Suprapubic skin (tissue), 4 donors: Measurements from ENCODE around the gene PASK. TPM values are rescaled to one million over a fixed set of nuclear protein-coding genes. Genes with fewer than 3 reads are reported as not detected.

ENCODE experiments used
- DNase-seq, 2 donors: peaks; one replicate each; pipeline ENCODE4 v3.0.0-alpha.2; 2019; ENCODE audit warnings: low spot score in 2 of 2
- H3K27ac ChIP-seq: fragments of 200-600 bp; sonication (generic); one replicate; pipeline ENCODE4 v1.5.1; 2019
- H3K27me3 ChIP-seq: fragments of 200-600 bp; sonication (generic); one replicate; pipeline ENCODE4 v1.5.1; 2019
- H3K36me3 ChIP-seq: fragments of 200-600 bp; sonication (generic); one replicate; pipeline ENCODE4 v1.5.1; 2019
- H3K4me1 ChIP-seq: fragments of 200-600 bp; sonication (generic); one replicate; pipeline ENCODE4 v1.5.1; 2019
- H3K4me3 ChIP-seq: fragments of 200-600 bp; sonication (generic); one replicate; pipeline ENCODE4 v1.5.1; 2019; ENCODE audit warnings: mild to moderate bottlenecking
- H3K9me3 ChIP-seq: fragments of 200-600 bp; sonication (generic); one replicate; pipeline ENCODE4 v1.5.1; 2019
- CTCF ChIP-seq, 2 donors: fragments of 200-600 bp in 1 of 2; fragments of 450-650 bp in 1 of 2; sonication (generic) in 1 of 2; IDR thresholded peaks; one replicate each; pipeline ENCODE4 v1.5.1; 2016 to 2019; ENCODE audit warnings: antibody characterized with exemption in 2 of 2, mild to moderate bottlenecking in 1 of 2, moderate library complexity in 1 of 2
- EP300 ChIP-seq: sonication (generic); formaldehyde crosslinking; IDR thresholded peaks from one replicate; pipeline ENCODE4 v1.6.1; 2017; ENCODE audit warnings: antibody characterized with exemption
- POLR2A ChIP-seq, 2 donors: fragments of 450-650 bp; IDR thresholded peaks; one replicate each; pipeline ENCODE4 v1.6.1; 2017; ENCODE audit warnings: antibody characterized with exemption in 2 of 2, mild to moderate bottlenecking in 2 of 2, moderate library complexity in 2 of 2
- POLR2AphosphoS5 ChIP-seq, 3 donors: sonication (generic); formaldehyde crosslinking; IDR thresholded peaks; one replicate each; pipeline ENCODE4 v1.6.1; 2017; ENCODE audit warnings: antibody characterized with exemption in 3 of 3
- WGBS: methylation state at CpG from one replicate; pipeline ENCODE4 v1.1.5; 2018; 5-methylcytosine and 5-hydroxymethylcytosine counted together
- total RNA-seq, 4 donors: library from RNA; depleted of rRNA; stranded (reverse); fragments of >200 nt; gene quantifications; one replicate each; pipeline ENCODE4 v1.1.0, GENCODE V29; 2016

The PASK gene
- total RNA-seq, 4 donors from 2014 or later: 9.8 to 19.7 (median 14.6) TPM

GRCh38 chr2:241189093-241189855 lies 40.0 kb upstream of the PASK start:
- Histone ChIP-seq H3K36me3 (no peaks in the 10 kb centered on the region), H3K4me1 (no peaks in the 10 kb centered on the region), H3K4me3 (no peak overlapping the region), H3K27ac (no peak overlapping the region), H3K27me3 (peaks cover 17% of the 10 kb centered on the region), H3K9me3 (no peaks in the 10 kb centered on the region)
- DNase-seq: no peak
- no peak for TF ChIP-seq EP300
- no peak for TF ChIP-seq POLR2A (IDR thresholded peaks at IDR 0.05)
- no peak for TF ChIP-seq POLR2AphosphoS5 (IDR thresholded peaks at IDR 0.05)
- WGBS: 90% methylated on average over 9 of the region's 32 CpGs

- H3K9me3 ChIP-seq: no peaks in the 10 kb centered on the region
- TF ChIP-seq POLR2AphosphoS5 (IDR thresholded peaks at IDR 0.05): no peak
- no peak for TF ChIP-seq EP300
- no peak for TF ChIP-seq POLR2A (IDR thresholded peaks at IDR 0.05)
- no peak for TF ChIP-seq CTCF (IDR thresholded peaks at IDR 0.05)
- H3K27me3 ChIP-seq: peaks cover 17% of the 10 kb centered on the region
- peaks cover 2% of the 10 kb centered on the region for H3K36me3 ChIP-seq
- H3K27ac ChIP-seq: no peak within 1 kb of the TSS
- 50% methylated on average over 1 of the region's 21 CpGs for WGBS
- H3K4me3 ChIP-seq: no peak within 1 kb of the TSS
- DNase-seq: no peak
- no peaks in the 10 kb centered on the region for H3K4me1 ChIP-seq
Measured at GRCh38 chr2:241188361-241189092, 39.3 kb upstream of the PASK start, which contains the start of gene ANO7. Gene ANO7, plus strand, starts transcription at chr2:241188677. Its CDS starts 1,387 bp downstream, at chr2:241190064.

GRCh38 chr2:241187918-241188234 lies 38.6 kb upstream of the PASK start:
- H3K4me3 ChIP-seq: no peak overlapping the region
- DNase-seq: no peak
- 47% methylated on average over 3 of the region's 4 CpGs for WGBS

GRCh38 chr2:241187101-241187917 lies 38.0 kb upstream of the PASK start:
- no peaks in the 10 kb centered on the region for H3K9me3 ChIP-seq
- no peak for DNase-seq
- 41% methylated on average over 11 of the region's 14 CpGs for WGBS
- H3K27ac ChIP-seq: no peak overlapping the region
- TF ChIP-seq POLR2AphosphoS5 (IDR thresholded peaks at IDR 0.05): no peak
- TF ChIP-seq POLR2A (IDR thresholded peaks at IDR 0.05): no peak
- TF ChIP-seq CTCF (IDR thresholded peaks at IDR 0.05): no peak
- H3K27me3 ChIP-seq: peaks cover 17% of the 10 kb centered on the region
- no peak overlapping the region for H3K4me3 ChIP-seq
- H3K4me1 ChIP-seq: no peaks in the 10 kb centered on the region
- peaks cover 14% of the 10 kb centered on the region for H3K36me3 ChIP-seq

More at GRCh38 chr2:241187918-241188234, 38.6 kb upstream of the PASK start:
- TF ChIP-seq CTCF (IDR thresholded peaks at IDR 0.05) (no peak), POLR2AphosphoS5 (IDR thresholded peaks at IDR 0.05) (no peak), EP300 (no peak), POLR2A (IDR thresholded peaks at IDR 0.05) (no peak)
- no peaks in the 10 kb centered on the region for H3K9me3 ChIP-seq
- peaks cover 17% of the 10 kb centered on the region for H3K27me3 ChIP-seq
- H3K36me3 ChIP-seq: peaks cover 9% of the 10 kb centered on the region
- no peaks in the 10 kb centered on the region for H3K4me1 ChIP-seq
- no peak overlapping the region for H3K27ac ChIP-seq

GRCh38 chr2:241185961-241186360 lies 36.7 kb upstream of the PASK start:
- Histone ChIP-seq H3K9me3 (no peaks in the 10 kb centered on the region), H3K4me1 (no peaks in the 10 kb centered on the region), H3K4me3 (no peak overlapping the region), H3K36me3 (peaks cover 15% of the 10 kb centered on the region), H3K27me3 (peaks cover 17% of the 10 kb centered on the region), H3K27ac (no peak overlapping the region)
- no peak for DNase-seq
- WGBS: 74% methylated on average over 6 of the region's 11 CpGs
- TF ChIP-seq EP300 (no peak), CTCF (IDR thresholded peaks at IDR 0.05) (no peak), POLR2AphosphoS5 (IDR thresholded peaks at IDR 0.05) (no peak), POLR2A (IDR thresholded peaks at IDR 0.05) (no peak)
